HEK293 (cell line): Measurements from ENCODE around the gene VEZT.

ENCODE experiments used
- CTCF ChIA-PET: fragments of 350-600 bp; formaldehyde crosslinking; extraction: SDS; loops from one replicate; lab custom pipeline; 2021; ENCODE audit warnings: antibody characterized with exemption; lab: Yijun Ruan, JAX
- POLR2A ChIA-PET: fragments of 300-600 bp; formaldehyde crosslinking; extraction: SDS; loops from one replicate; lab custom pipeline; 2020; ENCODE audit warnings: antibody characterized with exemption, inconsistent platforms; lab: Yijun Ruan, JAX
- H3K27ac ChIP-seq: fragments of 200-500 bp; sonication (Bioruptor generic); 2 replicates; pipeline ENCODE4 v1.5.1; 2014; ENCODE audit warnings: low read depth, low read length, control low read depth, inconsistent platforms; ENCODE audit errors: extremely low read depth
- H3K36me3 ChIP-seq, 2 experiments: fragments of 200-500 bp in 1 of 2; sonication (Bioruptor generic) in 1 of 2; 1 replicate in 1 of 2; 2 replicates in 1 of 2; pipeline ENCODE4 v1.5.1; 2014 to 2017; ENCODE audit warnings: inconsistent platforms in 2 of 2, low read length in 2 of 2; ENCODE audit not compliant: control insufficient read depth in 2 of 2, insufficient read depth in 1 of 2
- H3K4me1 ChIP-seq: fragments of 200-500 bp; sonication (Bioruptor generic); 2 replicates; pipeline ENCODE4 v1.5.1; 2014; ENCODE audit warnings: mild to moderate bottlenecking, low read length, inconsistent platforms; ENCODE audit not compliant: control insufficient read depth, insufficient read depth
- H3K4me3 ChIP-seq: 2 replicates; pipeline ENCODE4 v1.5.1; 2011; ENCODE audit warnings: low read depth, mild to moderate bottlenecking, control low read depth, low read length, moderate library complexity
- H3K9me3 ChIP-seq: fragments of 200-500 bp; sonication (Bioruptor generic); 2 replicates; pipeline ENCODE4 v1.5.1; 2014; ENCODE audit warnings: low read depth, low read length, inconsistent platforms; ENCODE audit not compliant: control insufficient read depth, insufficient read depth
- GLIS1 ChIP-seq: fragments of 450-650 bp; formaldehyde crosslinking; IDR thresholded peaks from 2 replicates; pipeline ENCODE4 v1.5.1; 2016; ENCODE audit warnings: missing biosample characterization, missing genetic modification characterization
- MYNN ChIP-seq: fragments of 450-650 bp; formaldehyde crosslinking; IDR thresholded peaks from 2 replicates; pipeline ENCODE4 v1.5.1; 2016; ENCODE audit warnings: missing biosample characterization, missing genetic modification characterization, borderline replicate concordance
- ZNF266 ChIP-seq: fragments of 450-650 bp; formaldehyde crosslinking; IDR thresholded peaks from 2 replicates; pipeline ENCODE4 v1.5.1; 2016; ENCODE audit warnings: missing biosample characterization, missing genetic modification characterization, low read depth
- ZNF624 ChIP-seq: fragments of 450-650 bp; formaldehyde crosslinking; IDR thresholded peaks from 2 replicates; pipeline ENCODE4 v1.5.1; 2017; ENCODE audit warnings: missing biosample characterization, missing genetic modification characterization
- ZNF629 ChIP-seq: fragments of 450-650 bp; formaldehyde crosslinking; IDR thresholded peaks from 2 replicates; pipeline ENCODE4 v1.5.1; 2017; ENCODE audit warnings: missing biosample characterization, missing genetic modification characterization
- TF ChIP-seq, protein P1 (sequence below): fragments of 450-650 bp; IDR thresholded peaks from 2 replicates; pipeline ENCODE4 v1.5.1; 2018; ENCODE audit warnings: missing biosample characterization, mild to moderate bottlenecking, missing genetic modification characterization
- TF ChIP-seq, protein P2 (sequence below): fragments of 450-650 bp; formaldehyde crosslinking; IDR thresholded peaks from 2 replicates; pipeline ENCODE4 v1.5.1; 2016; ENCODE audit warnings: missing biosample characterization, missing genetic modification characterization

The VEZT gene

DNA sequence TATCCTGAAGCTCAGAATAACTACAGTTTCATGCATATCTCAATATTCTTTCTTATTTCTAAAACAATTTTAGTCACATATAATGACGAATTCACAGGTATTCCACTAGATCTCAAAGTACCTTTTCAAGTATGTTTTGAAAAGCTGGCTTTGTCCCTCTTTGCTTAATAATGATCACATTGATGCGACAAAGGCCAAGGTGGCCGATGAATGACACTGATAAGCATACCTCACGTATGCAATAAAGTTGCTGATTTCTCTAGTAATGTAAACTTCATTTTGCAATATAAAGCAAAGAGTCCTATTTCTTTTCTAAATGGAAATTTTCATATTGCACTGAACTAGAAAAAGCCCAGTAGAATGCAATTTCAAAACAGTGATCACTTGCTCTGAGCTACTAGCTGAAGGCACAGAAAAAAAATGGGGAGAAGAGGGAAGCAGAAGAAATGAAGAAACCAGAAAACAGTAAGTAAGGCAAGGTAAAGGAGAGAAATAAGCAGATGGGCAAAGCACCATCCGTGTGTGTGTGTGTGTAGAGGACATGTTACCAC, 29.7 kb upstream of the VEZT start:
- TF ChIP-seq MYNN (tag by site-specific recombination) (no peak), ZNF629 (0 out of 2 replicates have a peak, but pooled peaks have one; percentile 4)
- TF ChIP-seq, protein P1, sequence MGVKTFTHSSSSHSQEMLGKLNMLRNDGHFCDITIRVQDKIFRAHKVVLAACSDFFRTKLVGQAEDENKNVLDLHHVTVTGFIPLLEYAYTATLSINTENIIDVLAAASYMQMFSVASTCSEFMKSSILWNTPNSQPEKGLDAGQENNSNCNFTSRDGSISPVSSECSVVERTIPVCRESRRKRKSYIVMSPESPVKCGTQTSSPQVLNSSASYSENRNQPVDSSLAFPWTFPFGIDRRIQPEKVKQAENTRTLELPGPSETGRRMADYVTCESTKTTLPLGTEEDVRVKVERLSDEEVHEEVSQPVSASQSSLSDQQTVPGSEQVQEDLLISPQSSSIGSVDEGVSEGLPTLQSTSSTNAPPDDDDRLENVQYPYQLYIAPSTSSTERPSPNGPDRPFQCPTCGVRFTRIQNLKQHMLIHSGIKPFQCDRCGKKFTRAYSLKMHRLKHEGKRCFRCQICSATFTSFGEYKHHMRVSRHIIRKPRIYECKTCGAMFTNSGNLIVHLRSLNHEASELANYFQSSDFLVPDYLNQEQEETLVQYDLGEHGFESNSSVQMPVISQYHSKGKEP (tag by site-specific recombination): 0 out of 2 replicates have a peak, but pooled peaks have one; percentile 8
- TF ChIP-seq, all 188 proteins: peak for 2
- ChIA-PET CTCF (interaction anchor here (0.6 to 1.9 kb wide), 2 partner anchors 9 to 28 kb away, joined by 4 to 5 read pairs; no protein-coding TSS in a partner anchor), POLR2A (interaction anchor here (0.7 kb wide), 1 partner anchor 124 kb away, joined by 3 read pairs; no protein-coding TSS in a partner anchor)
- Histone ChIP-seq H3K4me3 (no peak overlapping the region), H3K4me1 (peaks cover 10% of the 10 kb centered on the region; the same call in 1 of the 2 replicates), H3K9me3 (no peaks in the 10 kb centered on the region), H3K27ac (no peak overlapping the region), H3K36me3 (no peaks in the 10 kb centered on the region)

DNA sequence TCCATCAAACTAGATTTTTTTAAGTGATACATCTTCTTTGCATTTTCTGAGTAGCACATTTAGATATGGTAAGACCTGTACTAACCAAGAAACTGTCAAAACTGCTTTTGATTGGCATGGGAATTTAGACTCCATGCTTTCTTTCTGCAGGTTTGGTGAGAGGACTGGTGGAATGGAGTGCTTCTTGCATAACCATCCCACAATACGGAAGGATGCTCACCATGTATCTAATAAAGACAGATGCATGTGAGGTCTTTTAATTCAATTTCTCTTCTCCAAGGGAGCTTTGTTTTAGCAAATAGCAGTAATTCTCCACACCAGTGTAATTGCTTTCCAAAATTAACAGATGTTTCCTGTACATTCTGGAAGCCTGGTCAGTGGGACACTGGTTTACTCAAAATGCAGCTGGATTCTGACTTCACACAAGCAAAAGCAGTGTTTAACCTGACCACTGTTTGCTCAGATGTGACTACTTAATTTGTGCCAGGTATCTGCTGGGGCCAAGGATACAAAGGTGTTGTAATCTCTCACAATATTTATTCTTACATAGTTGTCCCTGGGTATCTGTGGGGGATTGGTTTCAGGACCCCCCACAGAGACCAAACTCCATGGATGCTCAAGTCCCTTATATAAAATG, 26.4 kb upstream of the VEZT start:
- Histone ChIP-seq H3K36me3 (no peaks in the 10 kb centered on the region), H3K9me3 (no peaks in the 10 kb centered on the region), H3K4me1 (peaks cover 10% of the 10 kb centered on the region; the same call in 1 of the 2 replicates), H3K4me3 (no peak overlapping the region), H3K27ac (no peak overlapping the region)
- CTCF ChIA-PET: interaction anchor here (1.1 kb wide), 1 partner anchor 26 kb away, joined by 5 read pairs; the partner anchor contains the start of genes FGD6 and VEZT
- TF ChIP-seq ZNF624 (tag by site-specific recombination): no peak
- peak; percentile 45 for TF ChIP-seq GLIS1 (tag by site-specific recombination)
- POLR2A ChIA-PET: no interaction called here

DNA sequence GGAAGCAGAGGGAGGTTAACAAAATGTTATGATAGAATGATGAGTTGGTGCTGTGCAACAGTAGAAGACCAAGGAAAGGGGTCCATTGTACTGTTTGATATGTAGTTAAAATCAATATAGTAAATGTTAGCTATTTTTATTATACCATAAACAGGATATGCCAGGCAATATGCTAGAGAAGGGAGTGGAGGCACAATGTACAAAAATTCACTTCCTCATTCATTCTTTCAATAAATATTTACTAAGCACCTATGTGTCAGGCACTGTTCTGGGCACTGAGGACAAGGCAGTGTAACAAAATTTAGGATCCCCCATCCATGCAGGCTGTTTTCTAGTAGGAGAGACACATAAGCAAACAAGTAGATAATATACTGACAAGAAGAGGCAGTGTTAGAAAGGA, 25.3 kb upstream of the VEZT start:
- TF ChIP-seq, protein P2, sequence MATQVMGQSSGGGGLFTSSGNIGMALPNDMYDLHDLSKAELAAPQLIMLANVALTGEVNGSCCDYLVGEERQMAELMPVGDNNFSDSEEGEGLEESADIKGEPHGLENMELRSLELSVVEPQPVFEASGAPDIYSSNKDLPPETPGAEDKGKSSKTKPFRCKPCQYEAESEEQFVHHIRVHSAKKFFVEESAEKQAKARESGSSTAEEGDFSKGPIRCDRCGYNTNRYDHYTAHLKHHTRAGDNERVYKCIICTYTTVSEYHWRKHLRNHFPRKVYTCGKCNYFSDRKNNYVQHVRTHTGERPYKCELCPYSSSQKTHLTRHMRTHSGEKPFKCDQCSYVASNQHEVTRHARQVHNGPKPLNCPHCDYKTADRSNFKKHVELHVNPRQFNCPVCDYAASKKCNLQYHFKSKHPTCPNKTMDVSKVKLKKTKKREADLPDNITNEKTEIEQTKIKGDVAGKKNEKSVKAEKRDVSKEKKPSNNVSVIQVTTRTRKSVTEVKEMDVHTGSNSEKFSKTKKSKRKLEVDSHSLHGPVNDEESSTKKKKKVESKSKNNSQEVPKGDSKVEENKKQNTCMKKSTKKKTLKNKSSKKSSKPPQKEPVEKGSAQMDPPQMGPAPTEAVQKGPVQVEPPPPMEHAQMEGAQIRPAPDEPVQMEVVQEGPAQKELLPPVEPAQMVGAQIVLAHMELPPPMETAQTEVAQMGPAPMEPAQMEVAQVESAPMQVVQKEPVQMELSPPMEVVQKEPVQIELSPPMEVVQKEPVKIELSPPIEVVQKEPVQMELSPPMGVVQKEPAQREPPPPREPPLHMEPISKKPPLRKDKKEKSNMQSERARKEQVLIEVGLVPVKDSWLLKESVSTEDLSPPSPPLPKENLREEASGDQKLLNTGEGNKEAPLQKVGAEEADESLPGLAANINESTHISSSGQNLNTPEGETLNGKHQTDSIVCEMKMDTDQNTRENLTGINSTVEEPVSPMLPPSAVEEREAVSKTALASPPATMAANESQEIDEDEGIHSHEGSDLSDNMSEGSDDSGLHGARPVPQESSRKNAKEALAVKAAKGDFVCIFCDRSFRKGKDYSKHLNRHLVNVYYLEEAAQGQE (tag by site-specific recombination): no peak
- Histone ChIP-seq H3K9me3 (no peaks in the 10 kb centered on the region), H3K36me3 (no peaks in the 10 kb centered on the region), H3K27ac (no peak overlapping the region), H3K4me1 (peaks cover 10% of the 10 kb centered on the region; the same call in 1 of the 2 replicates), H3K4me3 (no peak overlapping the region)
- POLR2A ChIA-PET: interaction anchor here (1.2 kb wide), 1 partner anchor 25 kb away, joined by 3 read pairs; the partner anchor contains the start of genes FGD6 and VEZT
- CTCF ChIA-PET: interaction anchor here (1.1 kb wide), 1 partner anchor 25 kb away, joined by 5 read pairs; the partner anchor contains the start of genes FGD6 and VEZT

DNA sequence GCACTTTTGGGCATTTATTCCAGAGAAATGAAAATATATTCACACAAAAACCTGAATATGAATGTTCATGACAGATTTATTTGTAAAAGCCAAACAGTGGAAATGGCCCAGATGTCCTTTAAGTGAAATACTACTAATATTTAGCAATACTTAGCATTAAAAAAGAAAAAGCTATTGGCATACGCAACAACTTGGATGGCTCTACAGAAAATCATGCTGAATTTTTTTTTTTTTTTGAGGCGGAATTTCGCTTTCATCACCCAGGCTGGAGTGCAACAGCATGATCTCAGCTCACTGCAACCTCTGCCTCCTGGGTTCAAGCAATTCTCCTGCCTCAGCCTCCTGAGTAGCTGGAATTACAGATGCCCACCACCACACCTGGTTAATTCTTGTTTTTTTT, 24.5 kb upstream of the VEZT start:
- peaks cover 6% of the 10 kb centered on the region; the same call in 1 of the 2 replicates for H3K4me1 ChIP-seq
- no peak overlapping the region for H3K27ac ChIP-seq
- ChIA-PET POLR2A (interaction anchor here (1.2 kb wide), 1 partner anchor 24 kb away, joined by 3 read pairs; the partner anchor contains the start of genes FGD6 and VEZT), CTCF (interaction anchor here (0.7 kb wide), 1 partner anchor 12 kb away, joined by 3 read pairs; no protein-coding TSS in a partner anchor)
- no peaks in the 10 kb centered on the region for H3K36me3 ChIP-seq
- TF ChIP-seq ZNF266: no peak
- no peaks in the 10 kb centered on the region for H3K9me3 ChIP-seq
- H3K4me3 ChIP-seq: no peak overlapping the region
